ENCODE data around the gene SDC1. TPM values are rescaled to one million over a fixed set of nuclear protein-coding genes. Genes with fewer than 3 reads are reported as not detected.

SDC1 gene
- polyA plus RNA-seq, 3 donors from 2014 or later = not detected

- no peaks in the 10 kb centered on the region for H3K4me1 Mint-ChIP-seq
- DNase-seq = no peak
- H3K36me3 Mint-ChIP-seq = no peaks in the 10 kb centered on the region
- H3K27me3 Mint-ChIP-seq (ENCODE audit: low read depth in 3 of 3) = peaks cover 0 to 3% (median 0%) of the 10 kb centered on the region in 3 donors
- H3K4me3 Mint-ChIP-seq = no peak overlapping the region
- H3K9me3 Mint-ChIP-seq = no peaks in the 10 kb centered on the region
- no peak overlapping the region for H3K27ac Mint-ChIP-seq
Observed at GRCh38 chr2:20176760-20177159, 48.2 kb downstream of the SDC1 start.

- no peaks in the 10 kb centered on the region for H3K9me3 Mint-ChIP-seq
- H3K27ac Mint-ChIP-seq = no peak overlapping the region
- no peaks in the 10 kb centered on the region for H3K36me3 Mint-ChIP-seq
- no peaks in the 10 kb centered on the region for H3K4me1 Mint-ChIP-seq
- H3K27me3 Mint-ChIP-seq (ENCODE audit: low read depth in 3 of 3) = no peaks in the 10 kb centered on the region
- no peak overlapping the region for H3K4me3 Mint-ChIP-seq
- no peak for DNase-seq
Observed at GRCh38 chr2:20175931-20176330, 49.0 kb downstream of the SDC1 start.

- H3K4me1 Mint-ChIP-seq = no peaks in the 10 kb centered on the region
- H3K36me3 Mint-ChIP-seq = no peaks in the 10 kb centered on the region
- H3K4me3 Mint-ChIP-seq = no peak overlapping the region
Observed at GRCh38 chr2:20175267-20175666, 49.7 kb downstream of the SDC1 start.

GRCh38 chr2:20174410-20174809 lies 50.5 kb downstream of the SDC1 start:
- Mint-ChIP-seq H3K4me1 (no peaks in the 10 kb centered on the region), H3K4me3 (no peak overlapping the region), H3K27ac (no peak overlapping the region), H3K36me3 (no peaks in the 10 kb centered on the region), H3K9me3 (no peaks in the 10 kb centered on the region), H3K27me3 (ENCODE audit: low read depth in 3 of 3) (no peaks in the 10 kb centered on the region)
- no peak for DNase-seq

More at GRCh38 chr2:20175267-20175666, 49.7 kb downstream of the SDC1 start:
- H3K27ac Mint-ChIP-seq = no peak overlapping the region
- no peak for DNase-seq
- no peaks in the 10 kb centered on the region for H3K27me3 Mint-ChIP-seq (ENCODE audit: low read depth in 3 of 3)
- no peaks in the 10 kb centered on the region for H3K9me3 Mint-ChIP-seq

DNA sequence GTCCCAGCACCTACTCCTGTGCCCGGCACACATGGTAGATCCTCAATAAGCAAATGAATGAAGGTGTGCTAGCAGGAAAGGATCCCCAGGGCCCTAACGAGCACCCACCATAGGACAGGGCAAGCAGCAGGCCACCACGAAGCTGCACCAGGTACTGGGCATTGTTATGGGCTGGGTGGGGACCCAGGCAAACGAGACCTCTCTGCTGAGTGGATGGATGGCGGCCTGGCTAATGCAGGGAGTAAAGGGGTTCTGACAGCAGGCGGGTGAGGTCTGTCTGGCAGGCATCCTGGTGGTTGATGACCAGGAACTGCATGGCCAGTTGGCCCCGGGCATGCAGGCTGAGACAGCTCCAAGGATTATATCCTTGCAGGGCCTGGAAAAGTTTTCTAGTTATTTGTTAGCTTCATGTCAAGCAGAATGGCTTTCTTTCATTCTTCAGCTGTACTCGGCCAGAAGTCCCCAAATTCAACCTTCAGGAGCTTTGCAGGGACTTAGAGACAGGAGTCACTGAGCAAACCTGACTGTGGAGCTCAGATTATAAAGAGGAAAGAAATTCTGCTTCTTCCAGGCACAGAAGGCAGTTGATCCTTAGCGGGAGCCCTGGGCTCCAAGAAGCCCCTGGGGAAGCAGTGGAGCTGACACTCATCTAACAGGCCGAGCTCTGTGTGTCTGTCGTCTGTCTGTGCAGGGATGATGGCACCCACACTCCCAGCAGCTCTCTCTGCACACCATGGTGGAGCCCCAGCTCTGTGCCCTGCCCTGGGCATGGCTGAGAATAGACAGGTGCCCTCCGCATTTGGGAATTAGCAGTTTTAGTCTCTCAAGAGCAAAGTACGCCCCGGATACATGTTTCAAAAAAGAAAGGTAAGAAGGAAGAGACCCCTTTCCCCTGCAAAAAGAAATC lies 51.2 kb downstream of the SDC1 start:
- DNase-seq = no peak
- Mint-ChIP-seq H3K36me3 (no peaks in the 10 kb centered on the region), H3K9me3 (no peaks in the 10 kb centered on the region), H3K4me3 (no peak overlapping the region), H3K27me3 (ENCODE audit: low read depth in 3 of 3) (no peaks in the 10 kb centered on the region), H3K4me1 (no peaks in the 10 kb centered on the region), H3K27ac (no peak overlapping the region)

DNA sequence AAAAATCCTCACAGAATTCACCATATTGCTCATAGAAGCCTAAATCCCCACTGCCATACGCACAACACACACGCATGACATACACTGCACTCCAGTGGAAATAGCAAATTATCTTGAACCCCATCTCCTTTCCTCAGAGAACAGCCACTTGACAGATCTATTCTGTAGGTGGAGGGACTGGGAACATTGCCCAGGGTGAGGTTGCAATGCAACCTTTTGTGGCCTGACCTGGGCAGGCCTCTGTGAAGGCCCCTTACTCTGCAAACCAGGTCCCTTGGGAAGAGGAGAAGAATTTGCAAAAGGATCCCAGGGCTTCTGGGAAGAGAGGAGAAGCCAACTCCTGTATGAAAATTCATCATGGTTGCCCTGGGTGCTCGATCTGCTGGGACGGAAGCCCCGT lies 51.9 kb downstream of the SDC1 start:
- no peaks in the 10 kb centered on the region for H3K36me3 Mint-ChIP-seq
- H3K9me3 Mint-ChIP-seq = no peaks in the 10 kb centered on the region
- H3K4me3 Mint-ChIP-seq = no peak overlapping the region
- H3K27ac Mint-ChIP-seq = no peak overlapping the region
- no peaks in the 10 kb centered on the region for H3K4me1 Mint-ChIP-seq
- no peak for DNase-seq
- H3K27me3 Mint-ChIP-seq (ENCODE audit: low read depth in 3 of 3) = no peaks in the 10 kb centered on the region

- no peaks in the 10 kb centered on the region for H3K27me3 Mint-ChIP-seq (ENCODE audit: low read depth in 3 of 3)
- no peak for DNase-seq
- no peaks in the 10 kb centered on the region for H3K4me1 Mint-ChIP-seq
- no peaks in the 10 kb centered on the region for H3K9me3 Mint-ChIP-seq
- H3K4me3 Mint-ChIP-seq = no peak overlapping the region
- H3K36me3 Mint-ChIP-seq = no peaks in the 10 kb centered on the region
- H3K27ac Mint-ChIP-seq = no peak overlapping the region
Observed at GRCh38 chr2:20172273-20173055, 52.5 kb downstream of the SDC1 start.

- no peak overlapping the region for H3K27ac Mint-ChIP-seq
- H3K4me3 Mint-ChIP-seq = no peak overlapping the region
- H3K36me3 Mint-ChIP-seq = no peaks in the 10 kb centered on the region
- no peaks in the 10 kb centered on the region for H3K4me1 Mint-ChIP-seq
- DNase-seq = no peak
- peaks cover 0 to 2% (median 0%) of the 10 kb centered on the region in 3 donors for H3K27me3 Mint-ChIP-seq (ENCODE audit: low read depth in 3 of 3)
- H3K9me3 Mint-ChIP-seq = no peaks in the 10 kb centered on the region
Observed at GRCh38 chr2:20171445-20171977, 53.4 kb downstream of the SDC1 start.

DNA sequence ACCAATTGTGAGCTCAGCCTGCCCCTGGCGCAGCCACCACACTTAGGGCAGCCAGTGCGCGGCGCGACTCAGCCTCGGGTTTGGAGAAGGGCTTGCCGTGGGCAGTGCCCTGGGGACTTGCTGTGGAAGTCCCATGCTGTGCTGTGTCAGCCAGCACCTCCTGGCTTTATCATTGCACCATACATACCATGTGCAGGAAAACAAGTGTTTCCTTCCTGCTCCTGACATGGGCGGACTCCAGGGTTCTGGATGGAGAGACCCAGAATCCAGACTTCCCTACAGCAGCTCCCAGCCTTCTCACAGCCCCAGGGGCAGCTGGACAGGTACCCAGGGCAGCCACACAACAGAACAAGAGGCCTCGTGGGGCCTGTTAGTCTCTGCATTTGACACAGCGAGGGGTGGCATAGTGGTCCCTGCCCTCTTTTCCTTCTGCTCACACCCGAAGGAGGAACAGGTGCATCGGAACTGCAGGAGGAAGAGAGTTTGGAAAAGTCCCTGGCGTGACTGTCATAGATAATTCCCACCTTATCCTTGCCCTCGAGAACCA lies 54.2 kb downstream of the SDC1 start:
- no peak overlapping the region for H3K27ac Mint-ChIP-seq
- no peaks in the 10 kb centered on the region for H3K4me1 Mint-ChIP-seq
- no peak for DNase-seq
- H3K36me3 Mint-ChIP-seq = no peaks in the 10 kb centered on the region
- H3K4me3 Mint-ChIP-seq = no peak overlapping the region
- H3K27me3 Mint-ChIP-seq (ENCODE audit: low read depth in 3 of 3) = peaks cover 0 to 2% (median 0%) of the 10 kb centered on the region in 3 donors
- H3K9me3 Mint-ChIP-seq = no peaks in the 10 kb centered on the region

GRCh38 chr2:20169796-20170703 lies 54.9 kb downstream of the SDC1 start:
- Mint-ChIP-seq H3K27me3 (ENCODE audit: low read depth in 3 of 3) (peaks cover 0 to 2% (median 0%) of the 10 kb centered on the region in 3 donors), H3K27ac (no peak overlapping the region), H3K4me3 (no peak overlapping the region), H3K36me3 (no peaks in the 10 kb centered on the region), H3K4me1 (no peaks in the 10 kb centered on the region), H3K9me3 (no peaks in the 10 kb centered on the region)
- no peak for DNase-seq

DNA sequence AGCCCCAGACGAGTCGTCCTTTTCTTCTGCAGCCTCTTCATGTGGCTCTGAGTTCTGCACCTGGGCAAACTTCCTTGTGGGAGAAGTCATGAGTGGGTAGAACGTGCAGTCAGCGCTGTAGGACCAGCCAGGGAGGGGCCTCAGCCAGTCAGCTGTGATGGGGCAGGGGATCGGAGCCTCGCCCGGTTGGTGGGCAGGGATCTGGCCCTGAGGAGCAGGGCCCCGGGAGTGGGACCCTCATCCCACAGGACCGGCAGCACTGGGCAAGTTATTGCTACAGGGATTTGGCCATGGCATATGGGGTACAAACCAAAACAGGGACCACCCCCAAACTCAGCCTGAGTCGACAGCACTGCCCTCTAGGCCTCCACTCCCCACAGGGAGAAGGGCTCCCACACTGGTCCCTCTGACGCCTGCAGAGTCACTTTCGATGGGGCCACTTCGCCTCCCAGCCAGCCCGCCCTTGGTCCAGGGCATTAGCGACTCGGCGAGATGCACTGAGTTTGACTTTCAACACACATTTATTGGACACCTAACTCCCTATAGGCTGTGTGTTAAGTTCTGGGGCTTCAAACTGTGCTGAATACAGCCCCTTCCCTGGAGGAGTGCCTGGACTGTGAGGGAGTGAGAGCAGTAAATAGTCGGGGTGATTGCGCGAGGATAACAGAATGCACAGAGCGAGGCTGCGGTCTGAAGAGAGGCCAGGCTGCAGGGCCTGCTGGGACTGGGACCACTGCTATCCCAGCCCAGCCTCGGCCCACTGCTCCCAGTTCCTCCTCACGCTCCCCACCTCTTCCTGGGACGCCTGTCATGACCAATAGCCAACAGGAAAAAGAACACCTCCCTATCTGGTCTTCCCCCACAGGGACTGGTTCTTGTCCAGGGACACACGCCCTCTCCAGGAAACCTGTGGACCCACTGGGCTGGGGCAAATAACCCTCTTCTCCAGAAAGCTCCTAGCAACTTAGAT lies 55.9 kb downstream of the SDC1 start:
- no peak for DNase-seq
- no peak overlapping the region for H3K27ac Mint-ChIP-seq
- peaks cover 0 to 2% (median 0%) of the 10 kb centered on the region in 3 donors for H3K27me3 Mint-ChIP-seq (ENCODE audit: low read depth in 3 of 3)
- no peaks in the 10 kb centered on the region for H3K36me3 Mint-ChIP-seq
- H3K4me1 Mint-ChIP-seq = no peaks in the 10 kb centered on the region
- H3K4me3 Mint-ChIP-seq = no peak overlapping the region
- H3K9me3 Mint-ChIP-seq = no peaks in the 10 kb centered on the region

- Mint-ChIP-seq H3K36me3 (no peaks in the 10 kb centered on the region), H3K4me3 (no peak overlapping the region), H3K27me3 (ENCODE audit: low read depth in 3 of 3) (peaks cover 0 to 2% (median 0%) of the 10 kb centered on the region in 3 donors), H3K27ac (no peak overlapping the region), H3K4me1 (no peaks in the 10 kb centered on the region), H3K9me3 (no peaks in the 10 kb centered on the region)
- no peak for DNase-seq
Observed at GRCh38 chr2:20168048-20168726, 56.7 kb downstream of the SDC1 start.
